ENCODE measurements around the gene ABCA1. TPM values are rescaled to one million over a fixed set of nuclear protein-coding genes. Genes with fewer than 3 reads are reported as not detected.

The ABCA1 gene
- total and polyA plus RNA-seq, 2 of the 13 experiments (the other 11 are each of a cell fraction or from before 2014, with no cell fraction given): 26.8 to 63.8 TPM

DNA sequence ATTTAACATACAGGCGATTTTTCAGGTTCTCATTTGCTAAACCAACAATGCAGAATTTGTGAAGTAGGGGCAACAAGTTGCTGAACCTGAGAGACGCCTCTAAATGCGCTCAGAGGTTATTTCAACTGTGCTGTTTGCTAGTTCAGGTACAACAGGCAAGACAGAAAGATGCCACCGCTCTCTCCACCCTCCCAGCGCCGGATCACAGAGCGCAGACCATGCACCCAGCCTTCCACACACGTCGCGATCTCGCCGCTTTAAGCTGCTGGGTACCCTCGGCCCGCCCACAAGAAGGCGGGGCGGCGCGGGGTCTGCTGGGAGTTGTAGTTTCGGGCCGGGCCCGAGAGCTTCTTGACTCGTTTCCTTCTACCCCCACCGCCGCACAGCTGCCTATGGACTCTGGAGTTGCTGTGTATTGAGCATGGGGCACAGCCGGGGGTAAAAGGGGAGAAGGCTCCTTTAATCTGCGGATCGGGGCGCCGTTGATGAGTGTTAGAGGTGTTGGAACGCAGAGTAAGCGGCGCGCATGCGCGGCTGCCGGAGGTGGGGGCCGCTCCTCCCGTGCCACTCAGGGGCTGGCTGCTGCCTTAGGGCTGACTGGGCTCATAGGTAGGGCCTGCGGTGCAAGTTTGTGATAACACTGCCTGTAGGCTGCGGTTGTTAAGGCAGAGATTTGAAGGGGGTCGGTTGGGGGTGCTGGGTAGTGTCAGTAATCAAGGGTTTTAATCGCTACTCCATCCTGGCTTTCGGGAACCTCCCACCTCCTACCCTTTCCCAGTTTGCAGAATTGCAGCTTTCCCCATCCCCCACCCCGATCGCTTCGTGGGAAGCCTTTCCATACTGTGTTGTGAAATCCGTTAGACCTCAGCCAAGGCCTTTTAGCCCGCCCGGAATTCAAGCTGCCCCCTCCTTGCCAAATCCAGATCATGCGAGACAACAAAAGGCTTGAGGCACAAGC is 40.3 kb upstream of the ABCA1 start (continued):
- no peak for TF ChIP-seq TEAD2 (CRISPR knock-in tag; IDR thresholded peaks at IDR 0.05)
- TF ChIP-seq SYNCRIP (IDR thresholded peaks at IDR 0.05; ENCODE audit: insufficient read depth, low read depth, low read length): no peak
- TF ChIP-seq CEBPG (CRISPR knock-in tag; IDR thresholded peaks at IDR 0.05): peak; percentile 72
- TF ChIP-seq, protein P1, sequence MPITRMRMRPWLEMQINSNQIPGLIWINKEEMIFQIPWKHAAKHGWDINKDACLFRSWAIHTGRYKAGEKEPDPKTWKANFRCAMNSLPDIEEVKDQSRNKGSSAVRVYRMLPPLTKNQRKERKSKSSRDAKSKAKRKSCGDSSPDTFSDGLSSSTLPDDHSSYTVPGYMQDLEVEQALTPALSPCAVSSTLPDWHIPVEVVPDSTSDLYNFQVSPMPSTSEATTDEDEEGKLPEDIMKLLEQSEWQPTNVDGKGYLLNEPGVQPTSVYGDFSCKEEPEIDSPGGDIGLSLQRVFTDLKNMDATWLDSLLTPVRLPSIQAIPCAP (CRISPR knock-in tag; IDR thresholded peaks at IDR 0.05; ENCODE audit: low read depth): no peak
- TF ChIP-seq SOX5 (CRISPR knock-in tag; IDR thresholded peaks at IDR 0.05; ENCODE audit: borderline replicate concordance): no peak
- TF ChIP-seq CENPT (CRISPR knock-in tag; IDR thresholded peaks at IDR 0.05; ENCODE audit: low read depth): no peak
- TF ChIP-seq ZNF101 (CRISPR knock-in tag; IDR thresholded peaks at IDR 0.05; ENCODE audit: borderline replicate concordance, low read depth): no peak
- no peak for TF ChIP-seq ZNF510 (CRISPR knock-in tag; IDR thresholded peaks at IDR 0.05; ENCODE audit: low read depth)
- TF ChIP-seq, protein P2, sequence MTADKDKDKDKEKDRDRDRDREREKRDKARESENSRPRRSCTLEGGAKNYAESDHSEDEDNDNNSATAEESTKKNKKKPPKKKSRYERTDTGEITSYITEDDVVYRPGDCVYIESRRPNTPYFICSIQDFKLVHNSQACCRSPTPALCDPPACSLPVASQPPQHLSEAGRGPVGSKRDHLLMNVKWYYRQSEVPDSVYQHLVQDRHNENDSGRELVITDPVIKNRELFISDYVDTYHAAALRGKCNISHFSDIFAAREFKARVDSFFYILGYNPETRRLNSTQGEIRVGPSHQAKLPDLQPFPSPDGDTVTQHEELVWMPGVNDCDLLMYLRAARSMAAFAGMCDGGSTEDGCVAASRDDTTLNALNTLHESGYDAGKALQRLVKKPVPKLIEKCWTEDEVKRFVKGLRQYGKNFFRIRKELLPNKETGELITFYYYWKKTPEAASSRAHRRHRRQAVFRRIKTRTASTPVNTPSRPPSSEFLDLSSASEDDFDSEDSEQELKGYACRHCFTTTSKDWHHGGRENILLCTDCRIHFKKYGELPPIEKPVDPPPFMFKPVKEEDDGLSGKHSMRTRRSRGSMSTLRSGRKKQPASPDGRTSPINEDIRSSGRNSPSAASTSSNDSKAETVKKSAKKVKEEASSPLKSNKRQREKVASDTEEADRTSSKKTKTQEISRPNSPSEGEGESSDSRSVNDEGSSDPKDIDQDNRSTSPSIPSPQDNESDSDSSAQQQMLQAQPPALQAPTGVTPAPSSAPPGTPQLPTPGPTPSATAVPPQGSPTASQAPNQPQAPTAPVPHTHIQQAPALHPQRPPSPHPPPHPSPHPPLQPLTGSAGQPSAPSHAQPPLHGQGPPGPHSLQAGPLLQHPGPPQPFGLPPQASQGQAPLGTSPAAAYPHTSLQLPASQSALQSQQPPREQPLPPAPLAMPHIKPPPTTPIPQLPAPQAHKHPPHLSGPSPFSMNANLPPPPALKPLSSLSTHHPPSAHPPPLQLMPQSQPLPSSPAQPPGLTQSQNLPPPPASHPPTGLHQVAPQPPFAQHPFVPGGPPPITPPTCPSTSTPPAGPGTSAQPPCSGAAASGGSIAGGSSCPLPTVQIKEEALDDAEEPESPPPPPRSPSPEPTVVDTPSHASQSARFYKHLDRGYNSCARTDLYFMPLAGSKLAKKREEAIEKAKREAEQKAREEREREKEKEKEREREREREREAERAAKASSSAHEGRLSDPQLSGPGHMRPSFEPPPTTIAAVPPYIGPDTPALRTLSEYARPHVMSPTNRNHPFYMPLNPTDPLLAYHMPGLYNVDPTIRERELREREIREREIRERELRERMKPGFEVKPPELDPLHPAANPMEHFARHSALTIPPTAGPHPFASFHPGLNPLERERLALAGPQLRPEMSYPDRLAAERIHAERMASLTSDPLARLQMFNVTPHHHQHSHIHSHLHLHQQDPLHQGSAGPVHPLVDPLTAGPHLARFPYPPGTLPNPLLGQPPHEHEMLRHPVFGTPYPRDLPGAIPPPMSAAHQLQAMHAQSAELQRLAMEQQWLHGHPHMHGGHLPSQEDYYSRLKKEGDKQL (CRISPR knock-in tag; IDR thresholded peaks at IDR 0.05; ENCODE audit: low read depth): no peak
- no peak for TF ChIP-seq ATF1 (CRISPR knock-in tag; IDR thresholded peaks at IDR 0.05)
- TF ChIP-seq, protein P3, sequence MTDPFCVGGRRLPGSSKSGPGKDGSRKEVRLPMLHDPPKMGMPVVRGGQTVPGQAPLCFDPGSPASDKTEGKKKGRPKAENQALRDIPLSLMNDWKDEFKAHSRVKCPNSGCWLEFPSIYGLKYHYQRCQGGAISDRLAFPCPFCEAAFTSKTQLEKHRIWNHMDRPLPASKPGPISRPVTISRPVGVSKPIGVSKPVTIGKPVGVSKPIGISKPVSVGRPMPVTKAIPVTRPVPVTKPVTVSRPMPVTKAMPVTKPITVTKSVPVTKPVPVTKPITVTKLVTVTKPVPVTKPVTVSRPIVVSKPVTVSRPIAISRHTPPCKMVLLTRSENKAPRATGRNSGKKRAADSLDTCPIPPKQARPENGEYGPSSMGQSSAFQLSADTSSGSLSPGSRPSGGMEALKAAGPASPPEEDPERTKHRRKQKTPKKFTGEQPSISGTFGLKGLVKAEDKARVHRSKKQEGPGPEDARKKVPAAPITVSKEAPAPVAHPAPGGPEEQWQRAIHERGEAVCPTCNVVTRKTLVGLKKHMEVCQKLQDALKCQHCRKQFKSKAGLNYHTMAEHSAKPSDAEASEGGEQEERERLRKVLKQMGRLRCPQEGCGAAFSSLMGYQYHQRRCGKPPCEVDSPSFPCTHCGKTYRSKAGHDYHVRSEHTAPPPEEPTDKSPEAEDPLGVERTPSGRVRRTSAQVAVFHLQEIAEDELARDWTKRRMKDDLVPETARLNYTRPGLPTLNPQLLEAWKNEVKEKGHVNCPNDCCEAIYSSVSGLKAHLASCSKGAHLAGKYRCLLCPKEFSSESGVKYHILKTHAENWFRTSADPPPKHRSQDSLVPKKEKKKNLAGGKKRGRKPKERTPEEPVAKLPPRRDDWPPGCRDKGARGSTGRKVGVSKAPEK (CRISPR knock-in tag; IDR thresholded peaks at IDR 0.05; ENCODE audit: borderline replicate concordance): no peak; the same call in 1 of the 2 replicates
- no peak for TF ChIP-seq ATF7-NPFF (CRISPR knock-in tag; IDR thresholded peaks at IDR 0.05; ENCODE audit: low read depth)
- TF ChIP-seq SNRNP70 (IDR thresholded peaks at IDR 0.05; ENCODE audit: low read depth, low read length): no peak
- 0 out of 2 replicates have a peak, but pooled peaks have one; percentile 18 for TF ChIP-seq ZNF12 (CRISPR knock-in tag; IDR thresholded peaks at IDR 0.05)
- no peak for TF ChIP-seq PLRG1 (conservative IDR thresholded peaks at IDR 0.05)
- TF ChIP-seq SAFB2 (CRISPR knock-in tag; IDR thresholded peaks at IDR 0.05; ENCODE audit: borderline replicate concordance, low read depth): no peak
- TF ChIP-seq ZNF383 (CRISPR knock-in tag; IDR thresholded peaks at IDR 0.05; ENCODE audit: borderline replicate concordance): peak; percentile 40; the same call in 1 of the 2 replicates
- TF ChIP-seq MAFK (conservative IDR thresholded peaks at IDR 0.05 in 1 of 2, IDR thresholded peaks at IDR 0.05 in 1 of 2; ENCODE audit: low read length in 2 of 2): no peak
- TF ChIP-seq, protein P4, sequence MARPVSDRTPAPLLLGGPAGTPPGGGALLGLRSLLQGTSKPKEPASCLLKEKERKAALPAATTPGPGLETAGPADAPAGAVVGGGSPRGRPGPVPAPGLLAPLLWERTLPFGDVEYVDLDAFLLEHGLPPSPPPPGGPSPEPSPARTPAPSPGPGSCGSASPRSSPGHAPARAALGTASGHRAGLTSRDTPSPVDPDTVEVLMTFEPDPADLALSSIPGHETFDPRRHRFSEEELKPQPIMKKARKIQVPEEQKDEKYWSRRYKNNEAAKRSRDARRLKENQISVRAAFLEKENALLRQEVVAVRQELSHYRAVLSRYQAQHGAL (CRISPR knock-in tag; IDR thresholded peaks at IDR 0.05; ENCODE audit: not compliant biosample characterization): no peak
